SK-N-SH (cell line): ENCODE results near the gene GABRB1. TPM values are rescaled to one million over a fixed set of nuclear protein-coding genes. Genes with fewer than 3 reads are reported as not detected.

Experiments
- CTCF ChIA-PET: fragments of 300-600, 350-600 bp; formaldehyde crosslinking; extraction: SDS; loops from one replicate; lab custom pipeline; 2021; lab: Yijun Ruan, JAX
- POLR2A ChIA-PET: fragments of 350-600 bp; sonication (Branson Sonifier 250); formaldehyde crosslinking; extraction: SDS; loops from one replicate; lab custom pipeline; 2020; ENCODE audit warnings: antibody characterized with exemption, inconsistent platforms; lab: Yijun Ruan, JAX
- DNase-seq: peaks from one replicate; pipeline ENCODE4 v3.0.0; 2012
- H2AFZ ChIP-seq: fragments of 200-600 bp; sonication (generic); 2 replicates; pipeline ENCODE4 v1.8.1; 2016; ENCODE audit warnings: antibody characterized with exemption, mild to moderate bottlenecking, low read depth
- H3F3A ChIP-seq: fragments of 200-600 bp; sonication (generic); replicated peaks from 2 replicates; pipeline ENCODE3; 2016; ENCODE audit warnings: antibody characterized with exemption, mild to moderate bottlenecking; ENCODE audit not compliant: insufficient read depth
- H3K27ac ChIP-seq, 2 experiments: fragments of 200-500 bp in 1 of 2; fragments of 200-600 bp in 1 of 2; sonication (Bioruptor generic) in 1 of 2; sonication (generic), shearing (Covaris generic) in 1 of 2; 2 replicates each; pipeline versions ENCODE4 v1.5.1 to v1.6.1; 2014 to 2016; ENCODE audit warnings: low read depth in 2 of 2, inconsistent platforms in 1 of 2, low read length in 1 of 2, mild to moderate bottlenecking in 1 of 2, mixed read lengths in 1 of 2
- H3K27me3 ChIP-seq: fragments of 200-600 bp; sonication (generic), shearing (Covaris generic); 2 replicates; pipeline ENCODE4 v1.6.1; 2016; ENCODE audit warnings: mixed run types; ENCODE audit not compliant: insufficient read depth
- H3K36me3 ChIP-seq, 2 experiments: fragments of 200-500 bp in 1 of 2; fragments of 200-600 bp in 1 of 2; sonication (Bioruptor generic) in 1 of 2; sonication (generic) in 1 of 2; replicated peaks in 1 of 2; 2 replicates each; pipeline versions ENCODE3 to v1.5.1; 2014 to 2016; ENCODE audit warnings: low read length in 1 of 2, mild to moderate bottlenecking in 1 of 2; ENCODE audit not compliant: insufficient read depth in 2 of 2, control insufficient read depth in 1 of 2
- H3K4me1 ChIP-seq, 2 experiments: fragments of 200-500 bp in 1 of 2; fragments of 200-600 bp in 1 of 2; sonication (Bioruptor generic) in 1 of 2; sonication (generic), shearing (Covaris generic) in 1 of 2; 2 replicates each; pipeline versions ENCODE4 v1.5.1 to v1.6.1; 2014 to 2016; ENCODE audit warnings: low read depth in 1 of 2, low read length in 1 of 2, mixed run types in 1 of 2; ENCODE audit not compliant: insufficient read depth in 2 of 2, control insufficient read depth in 1 of 2
- H3K4me2 ChIP-seq: fragments of 200-600 bp; sonication (generic), shearing (Covaris generic); 2 replicates; pipeline ENCODE4 v1.6.1; 2017; ENCODE audit warnings: mixed run types
- H3K4me3 ChIP-seq, 2 experiments: fragments of 200-500 bp in 1 of 2; fragments of 200-600 bp in 1 of 2; sonication (Bioruptor generic) in 1 of 2; sonication (generic), shearing (Covaris generic) in 1 of 2; 2 replicates each; pipeline versions ENCODE4 v1.5.1 to v1.8.1; 2014 to 2016; ENCODE audit warnings: low read depth in 2 of 2, inconsistent platforms in 1 of 2, low read length in 1 of 2, mild to moderate bottlenecking in 1 of 2, mixed read lengths in 1 of 2, moderate library complexity in 1 of 2
- H3K79me2 ChIP-seq: fragments of 200-600 bp; sonication (generic); 2 replicates; pipeline ENCODE4 v1.8.1; 2017; ENCODE audit warnings: mild to moderate bottlenecking; ENCODE audit not compliant: insufficient read depth
- H3K9ac ChIP-seq: fragments of 200-600 bp; sonication (generic); 2 replicates; pipeline ENCODE4 v1.6.1; 2017; ENCODE audit warnings: mixed run types
- H3K9me2 ChIP-seq: fragments of 200-600 bp; sonication (generic); 2 replicates; pipeline ENCODE4 v1.6.1; 2017; ENCODE audit warnings: mixed run types
- H3K9me3 ChIP-seq: fragments of 200-600 bp; sonication (generic); 2 replicates; pipeline ENCODE4 v1.6.1; 2017; ENCODE audit warnings: mixed run types, mild to moderate bottlenecking, moderate library complexity
- H4K20me1 ChIP-seq: fragments of 200-600 bp; sonication (generic); 2 replicates; pipeline ENCODE4 v1.6.1; 2017; ENCODE audit warnings: mild to moderate bottlenecking, mixed run types; ENCODE audit not compliant: insufficient read depth
- CHD2 ChIP-seq: fragments of 150-350 bp; IDR thresholded peaks from 2 replicates; pipeline ENCODE4 v1.6.1; 2018; ENCODE audit warnings: low read length; ENCODE audit not compliant: partially characterized antibody
- EP300 ChIP-seq, 2 experiments: IDR thresholded peaks; 2 replicates each; pipeline versions ENCODE4 v1.4.0 to v1.6.1; 2012; ENCODE audit warnings: borderline replicate concordance in 1 of 2, low read depth in 1 of 2, low read length in 1 of 2
- EZH2phosphoT487 ChIP-seq: fragments of 200-600 bp; sonication (generic); IDR thresholded peaks from 2 replicates; pipeline ENCODE4 v1.6.1; 2017; ENCODE audit warnings: low read depth, mixed run types, mild to moderate bottlenecking, antibody characterized with exemption, moderate library complexity, borderline replicate concordance
- FOSL2 ChIP-seq: IDR thresholded peaks from 2 replicates; pipeline ENCODE4 v1.4.0; 2012; ENCODE audit warnings: low read depth, mild to moderate bottlenecking, moderate library complexity, borderline replicate concordance
- GATA2 ChIP-seq: sonication (generic); formaldehyde crosslinking; IDR thresholded peaks from 2 replicates; pipeline ENCODE4 v1.5.0; 2020; ENCODE audit warnings: mild to moderate bottlenecking, missing genetic modification reagents
- NFIC ChIP-seq: IDR thresholded peaks from 2 replicates; pipeline ENCODE4 v1.4.0; 2012; ENCODE audit warnings: borderline replicate concordance
- RAD21 ChIP-seq: IDR thresholded peaks from 2 replicates; pipeline ENCODE4 v1.6.1; 2012; ENCODE audit warnings: mild to moderate bottlenecking, low read length
- RCOR1 ChIP-seq: fragments of 150-350 bp; IDR thresholded peaks from 2 replicates; pipeline ENCODE4 v1.6.1; 2017; ENCODE audit warnings: antibody characterized with exemption, low read length
- RFX5 ChIP-seq: IDR thresholded peaks from 2 replicates; pipeline ENCODE4 v1.6.1; 2012; ENCODE audit warnings: mild to moderate bottlenecking, improper control_type of control experiment, low read length
- SIN3A ChIP-seq: IDR thresholded peaks from 2 replicates; pipeline ENCODE4 v1.6.1; 2012; ENCODE audit warnings: low read depth, mild to moderate bottlenecking, low read length, moderate library complexity, borderline replicate concordance
- TCF12 ChIP-seq: IDR thresholded peaks from 2 replicates; pipeline ENCODE4 v1.4.0; 2012
- YY1 ChIP-seq: IDR thresholded peaks from 2 replicates; pipeline ENCODE4 v1.4.0; 2012; ENCODE audit warnings: low read depth, mild to moderate bottlenecking
- WGBS: methylation state at CpG from one replicate; pipeline ENCODE4 v1.1.6; 2017; ENCODE audit warnings: low lambda C conversion rate; 5-methylcytosine and 5-hydroxymethylcytosine counted together
- polyA plus RNA-seq, 3 experiments: library from polyadenylated mRNA; depleted of rRNA; stranded (reverse); fragments of >200 nt; gene quantifications; 2 replicates each; pipeline ENCODE4 v1.2.3, GENCODE V29; 2012
- TF ChIP-seq, protein P1 (sequence below): fragments of 200-600 bp; sonication (generic); IDR thresholded peaks from 2 replicates; pipeline ENCODE4 v1.6.1; 2017; ENCODE audit warnings: antibody characterized with exemption, mild to moderate bottlenecking, moderate library complexity
- TF ChIP-seq, protein P2 (sequence below): IDR thresholded peaks from 2 replicates; pipeline ENCODE4 v1.4.0; 2012; ENCODE audit warnings: low read depth
- TF ChIP-seq, protein P3 (sequence below): fragments of 150-350 bp; IDR thresholded peaks from 2 replicates; pipeline ENCODE4 v1.6.1; 2016; ENCODE audit warnings: mild to moderate bottlenecking, low read depth, low read length
- TF ChIP-seq, protein P4 (sequence below): IDR thresholded peaks from 2 replicates; pipeline ENCODE4 v1.4.0; 2012; ENCODE audit warnings: low read depth, borderline replicate concordance
- TF ChIP-seq, protein P5 (sequence below): IDR thresholded peaks from 2 replicates; pipeline ENCODE4 v1.4.0; 2012; ENCODE audit warnings: low read depth, borderline replicate concordance

Gene GABRB1
- polyA plus RNA-seq, 1 of the 3 experiments (the other 2 are of a cell fraction), result not detected

DNA sequence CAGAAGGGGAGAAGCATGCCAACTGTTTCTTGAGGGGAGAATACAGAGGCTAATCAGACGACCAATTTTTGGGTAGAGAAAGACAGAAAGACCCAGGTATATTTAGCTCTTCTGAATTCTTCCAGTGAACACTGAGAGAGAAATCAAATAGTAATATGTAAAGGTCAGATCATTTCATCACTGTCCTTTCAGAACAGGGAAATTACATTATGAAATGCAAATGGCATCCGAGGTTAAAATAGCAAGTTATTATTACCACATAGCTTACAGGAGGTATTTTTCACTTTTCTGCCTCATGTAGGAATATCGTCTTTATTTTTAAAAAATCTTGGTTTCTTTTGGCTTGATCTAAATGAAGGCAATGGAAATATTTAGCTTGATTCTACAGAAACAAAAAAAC lies 18.0 kb downstream of the GABRB1 start:
- WGBS, result 11% methylated on average over 3 of the region's 3 CpGs
- POLR2A ChIA-PET, result no interaction called here
- CTCF ChIA-PET, result interaction anchor here (0.7 kb wide), 1 partner anchor 17 kb away, joined by 3 read pairs; no protein-coding TSS in a partner anchor
- no peaks in the 10 kb centered on the region for H3K79me2 ChIP-seq
- no peaks in the 10 kb centered on the region for H3K36me3 ChIP-seq
- peaks cover 20% of the 10 kb centered on the region; the same call in 1 of the 2 replicates for H3K27me3 ChIP-seq
- H4K20me1 ChIP-seq, result no peaks in the 10 kb centered on the region
- H3K27ac ChIP-seq, result no peak overlapping the region
- no peak for DNase-seq
- no peaks in the 10 kb centered on the region for H3F3A ChIP-seq
- H3K4me2 ChIP-seq, result no peak overlapping the region
- no peaks in the 10 kb centered on the region for H3K4me1 ChIP-seq
- H3K9ac ChIP-seq, result no peak overlapping the region
- no peak overlapping the region for H3K4me3 ChIP-seq
- no peaks in the 10 kb centered on the region for H3K9me2 ChIP-seq
- H3K9me3 ChIP-seq, result no peaks in the 10 kb centered on the region
- TF ChIP-seq NFIC (no peak), TCF12 (no peak), YY1 (no peak), RCOR1 (no peak), EP300 (IDR thresholded peaks at IDR 0.05; ENCODE audit: borderline replicate concordance in 1 of 2, low read depth in 1 of 2, low read length in 1 of 2) (no peak), FOSL2 (no peak)
- TF ChIP-seq, protein P1, sequence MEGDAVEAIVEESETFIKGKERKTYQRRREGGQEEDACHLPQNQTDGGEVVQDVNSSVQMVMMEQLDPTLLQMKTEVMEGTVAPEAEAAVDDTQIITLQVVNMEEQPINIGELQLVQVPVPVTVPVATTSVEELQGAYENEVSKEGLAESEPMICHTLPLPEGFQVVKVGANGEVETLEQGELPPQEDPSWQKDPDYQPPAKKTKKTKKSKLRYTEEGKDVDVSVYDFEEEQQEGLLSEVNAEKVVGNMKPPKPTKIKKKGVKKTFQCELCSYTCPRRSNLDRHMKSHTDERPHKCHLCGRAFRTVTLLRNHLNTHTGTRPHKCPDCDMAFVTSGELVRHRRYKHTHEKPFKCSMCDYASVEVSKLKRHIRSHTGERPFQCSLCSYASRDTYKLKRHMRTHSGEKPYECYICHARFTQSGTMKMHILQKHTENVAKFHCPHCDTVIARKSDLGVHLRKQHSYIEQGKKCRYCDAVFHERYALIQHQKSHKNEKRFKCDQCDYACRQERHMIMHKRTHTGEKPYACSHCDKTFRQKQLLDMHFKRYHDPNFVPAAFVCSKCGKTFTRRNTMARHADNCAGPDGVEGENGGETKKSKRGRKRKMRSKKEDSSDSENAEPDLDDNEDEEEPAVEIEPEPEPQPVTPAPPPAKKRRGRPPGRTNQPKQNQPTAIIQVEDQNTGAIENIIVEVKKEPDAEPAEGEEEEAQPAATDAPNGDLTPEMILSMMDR, result no peak
- TF ChIP-seq, protein P2, sequence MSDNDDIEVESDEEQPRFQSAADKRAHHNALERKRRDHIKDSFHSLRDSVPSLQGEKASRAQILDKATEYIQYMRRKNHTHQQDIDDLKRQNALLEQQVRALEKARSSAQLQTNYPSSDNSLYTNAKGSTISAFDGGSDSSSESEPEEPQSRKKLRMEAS, result no peak
- TF ChIP-seq, protein P3, sequence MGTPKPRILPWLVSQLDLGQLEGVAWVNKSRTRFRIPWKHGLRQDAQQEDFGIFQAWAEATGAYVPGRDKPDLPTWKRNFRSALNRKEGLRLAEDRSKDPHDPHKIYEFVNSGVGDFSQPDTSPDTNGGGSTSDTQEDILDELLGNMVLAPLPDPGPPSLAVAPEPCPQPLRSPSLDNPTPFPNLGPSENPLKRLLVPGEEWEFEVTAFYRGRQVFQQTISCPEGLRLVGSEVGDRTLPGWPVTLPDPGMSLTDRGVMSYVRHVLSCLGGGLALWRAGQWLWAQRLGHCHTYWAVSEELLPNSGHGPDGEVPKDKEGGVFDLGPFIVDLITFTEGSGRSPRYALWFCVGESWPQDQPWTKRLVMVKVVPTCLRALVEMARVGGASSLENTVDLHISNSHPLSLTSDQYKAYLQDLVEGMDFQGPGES, result no peak
- H2AFZ ChIP-seq, result no peak overlapping the region

DNA sequence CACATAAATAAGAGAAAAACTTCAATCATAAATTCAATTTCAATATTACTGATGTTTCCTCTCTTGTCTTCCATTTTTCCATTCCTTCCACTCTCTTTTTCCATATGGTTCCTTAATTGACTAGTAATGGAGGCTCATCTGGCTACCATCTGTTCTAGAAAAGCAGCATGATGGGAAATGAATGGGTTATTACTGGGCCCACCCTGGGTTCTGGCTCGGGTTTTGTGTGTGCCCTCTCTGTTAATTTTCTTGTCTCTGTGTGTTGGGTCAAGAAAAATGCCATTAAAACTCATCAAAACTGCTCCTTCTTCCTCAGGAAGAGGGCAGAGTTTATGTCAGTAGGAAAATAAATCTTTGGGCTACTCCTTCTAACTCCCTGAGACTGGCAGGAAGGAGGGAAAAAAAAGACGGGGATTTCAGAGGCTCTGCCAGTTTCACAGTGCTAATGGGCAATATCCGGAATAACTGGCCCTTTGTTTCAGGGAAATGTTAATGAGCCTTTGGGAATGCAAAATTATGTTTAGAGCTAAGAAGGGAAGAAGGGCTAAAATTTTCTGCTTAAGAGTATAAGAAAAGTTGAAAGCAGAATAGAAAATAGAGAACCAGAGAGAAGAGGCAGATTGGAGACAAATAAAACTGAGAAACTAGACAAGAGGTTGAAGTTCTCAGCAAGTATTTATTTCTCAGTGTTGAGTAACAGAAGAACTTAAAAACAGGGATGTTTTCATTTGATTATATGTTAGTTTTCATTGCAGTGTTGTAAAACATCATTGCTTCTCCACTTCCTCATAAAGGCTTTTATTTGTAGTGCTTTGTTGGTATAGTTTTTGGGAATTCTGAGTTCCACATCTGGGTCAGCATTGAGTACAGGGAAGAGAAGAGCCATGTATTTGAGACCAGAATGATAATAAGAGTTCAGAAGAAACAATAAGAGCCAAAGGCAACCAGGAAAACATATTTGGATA lies 19.7 kb downstream of the GABRB1 start:
- H3K27me3 ChIP-seq, result peaks cover 20% of the 10 kb centered on the region; the same call in 1 of the 2 replicates
- no peak overlapping the region for H3K27ac ChIP-seq
- H4K20me1 ChIP-seq, result no peaks in the 10 kb centered on the region
- H3K9me2 ChIP-seq, result no peaks in the 10 kb centered on the region
- no peak overlapping the region for H3K9ac ChIP-seq
- no peak overlapping the region for H2AFZ ChIP-seq
- no peak for DNase-seq
- H3K36me3 ChIP-seq, result no peaks in the 10 kb centered on the region
- H3K9me3 ChIP-seq, result no peaks in the 10 kb centered on the region
- WGBS, result 3% methylated on average over 3 of the region's 3 CpGs
- H3K4me3 ChIP-seq, result no peak overlapping the region
- ChIA-PET CTCF (no interaction called here), POLR2A (no interaction called here)
- no peak overlapping the region for H3K4me2 ChIP-seq
- H3F3A ChIP-seq, result no peaks in the 10 kb centered on the region
- H3K79me2 ChIP-seq, result no peaks in the 10 kb centered on the region
- no peaks in the 10 kb centered on the region for H3K4me1 ChIP-seq
- TF ChIP-seq SIN3A, result no peak
- no peak for TF ChIP-seq RFX5
- no peak for TF ChIP-seq RCOR1
- no peak for TF ChIP-seq RAD21
- TF ChIP-seq, protein P4, sequence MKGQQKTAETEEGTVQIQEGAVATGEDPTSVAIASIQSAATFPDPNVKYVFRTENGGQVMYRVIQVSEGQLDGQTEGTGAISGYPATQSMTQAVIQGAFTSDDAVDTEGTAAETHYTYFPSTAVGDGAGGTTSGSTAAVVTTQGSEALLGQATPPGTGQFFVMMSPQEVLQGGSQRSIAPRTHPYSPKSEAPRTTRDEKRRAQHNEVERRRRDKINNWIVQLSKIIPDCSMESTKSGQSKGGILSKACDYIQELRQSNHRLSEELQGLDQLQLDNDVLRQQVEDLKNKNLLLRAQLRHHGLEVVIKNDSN, result no peak
- no peak for TF ChIP-seq CHD2
- TF ChIP-seq EZH2phosphoT487, result no peak
- TF ChIP-seq, protein P5, sequence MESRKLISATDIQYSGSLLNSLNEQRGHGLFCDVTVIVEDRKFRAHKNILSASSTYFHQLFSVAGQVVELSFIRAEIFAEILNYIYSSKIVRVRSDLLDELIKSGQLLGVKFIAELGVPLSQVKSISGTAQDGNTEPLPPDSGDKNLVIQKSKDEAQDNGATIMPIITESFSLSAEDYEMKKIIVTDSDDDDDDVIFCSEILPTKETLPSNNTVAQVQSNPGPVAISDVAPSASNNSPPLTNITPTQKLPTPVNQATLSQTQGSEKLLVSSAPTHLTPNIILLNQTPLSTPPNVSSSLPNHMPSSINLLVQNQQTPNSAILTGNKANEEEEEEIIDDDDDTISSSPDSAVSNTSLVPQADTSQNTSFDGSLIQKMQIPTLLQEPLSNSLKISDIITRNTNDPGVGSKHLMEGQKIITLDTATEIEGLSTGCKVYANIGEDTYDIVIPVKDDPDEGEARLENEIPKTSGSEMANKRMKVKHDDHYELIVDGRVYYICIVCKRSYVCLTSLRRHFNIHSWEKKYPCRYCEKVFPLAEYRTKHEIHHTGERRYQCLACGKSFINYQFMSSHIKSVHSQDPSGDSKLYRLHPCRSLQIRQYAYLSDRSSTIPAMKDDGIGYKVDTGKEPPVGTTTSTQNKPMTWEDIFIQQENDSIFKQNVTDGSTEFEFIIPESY, result no peak
- no peak for TF ChIP-seq GATA2
- TF ChIP-seq, protein P1, result no peak
